GM12878 (cell line): ENCODE data around the gene GUCY1A1.

Source experiments
- POLR2A ChIP-seq: IDR thresholded peaks from 2 replicates; pipeline ENCODE4 v1.6.1; 2011; ENCODE audit warnings: low read depth, mild to moderate bottlenecking, low read length
- POLR2AphosphoS5 ChIP-seq: IDR thresholded peaks from 2 replicates; pipeline ENCODE4 v1.6.1; 2011; ENCODE audit warnings: mild to moderate bottlenecking, low read length, inconsistent platforms
- YY1 ChIP-seq: IDR thresholded peaks from 2 replicates; pipeline ENCODE4 v1.6.1; 2011; ENCODE audit warnings: low read depth, mild to moderate bottlenecking, low read length

- TF ChIP-seq POLR2AphosphoS5, result no peak
- TF ChIP-seq YY1, result no peak
- no peak for TF ChIP-seq POLR2A
These were observed 74.9 kb downstream of the GUCY1A1 start for GRCh38 chr4:155741546-155741945.
